HG02943 (cell line): ENCODE results near the gene ADAM8.
"Not testable (repeated sequence)": the region's sequence is repeated elsewhere in the genome, so short reads cannot be mapped to it uniquely, and the experiment has no call there.

Experiments
- ATAC-seq: cut with Tn5 transposase; IDR thresholded peaks from one replicate; pipeline ENCODE4 v1.9.1; 2021; ENCODE audit warnings: mild to moderate bottlenecking, low read depth, moderate library complexity; ENCODE audit not compliant: unreplicated experiment

The ADAM8 gene

DNA sequence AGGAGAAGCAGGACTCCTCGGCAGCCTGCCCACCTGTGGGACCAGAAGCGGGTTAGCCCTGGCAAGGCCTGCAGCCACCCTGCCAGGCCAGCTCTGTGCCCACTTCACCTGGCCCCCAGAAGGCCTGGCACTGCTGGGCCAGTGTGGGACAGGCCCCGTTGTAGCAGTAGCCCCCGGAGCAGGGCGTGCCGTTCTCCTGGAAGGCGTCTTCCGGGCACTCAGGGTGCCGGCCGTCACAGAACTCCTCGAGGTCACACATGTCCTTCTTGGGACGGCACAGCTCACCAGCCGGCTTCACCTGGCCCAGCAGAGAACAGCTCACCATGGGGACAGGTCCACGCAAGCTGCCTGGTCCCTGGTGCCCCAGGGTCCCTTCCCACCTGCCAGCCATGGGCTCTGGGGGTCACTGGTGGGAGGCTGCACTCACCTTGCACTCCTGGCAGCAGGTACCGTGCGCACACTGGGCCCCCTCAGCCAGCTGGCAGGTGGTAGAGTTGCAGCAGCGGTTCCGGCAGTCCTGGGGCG, 5.8 kb downstream of the ADAM8 start:
- no peak for ATAC-seq

DNA sequence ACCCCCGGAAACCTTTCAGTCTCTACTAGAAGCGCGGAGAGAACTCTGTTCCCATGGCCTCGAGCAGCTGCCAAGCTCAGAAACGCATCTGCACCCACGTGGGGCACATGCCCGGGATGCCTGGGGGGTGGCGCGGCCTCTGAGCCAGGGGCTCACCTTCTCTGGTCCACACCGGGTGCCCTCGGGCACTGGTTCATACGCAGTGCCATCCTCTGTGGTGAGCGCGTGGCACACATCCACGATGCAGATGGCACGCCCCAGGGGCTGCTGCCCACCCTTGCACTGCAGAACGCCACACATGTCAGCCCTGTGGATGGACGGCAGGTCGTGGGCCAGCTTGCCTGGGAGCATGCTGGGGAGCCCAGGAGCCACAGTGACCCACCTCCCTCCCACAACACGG, 6.5 kb downstream of the ADAM8 start:
- no peak for ATAC-seq

DNA sequence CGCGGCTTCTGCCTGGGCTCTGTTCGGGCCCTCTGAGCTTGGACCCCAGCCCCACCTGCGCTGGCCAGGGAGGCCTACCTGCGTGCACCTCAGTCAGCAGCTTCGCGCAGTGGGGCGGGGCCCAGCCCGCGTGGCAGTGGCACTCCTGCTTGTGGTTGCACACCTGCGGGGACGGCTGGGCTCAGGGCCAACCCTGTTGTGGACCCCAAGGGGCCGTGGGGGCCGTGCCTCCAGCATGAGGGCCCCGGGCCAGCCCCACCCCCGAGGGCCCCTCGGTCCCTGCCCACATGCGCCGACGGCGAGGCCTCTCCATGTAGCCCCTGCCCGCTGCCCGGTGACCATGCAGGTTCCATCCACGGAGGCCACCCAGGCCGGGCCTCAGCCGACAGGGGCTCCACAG, 7.3 kb downstream of the ADAM8 start:
- ATAC-seq: no peak

DNA sequence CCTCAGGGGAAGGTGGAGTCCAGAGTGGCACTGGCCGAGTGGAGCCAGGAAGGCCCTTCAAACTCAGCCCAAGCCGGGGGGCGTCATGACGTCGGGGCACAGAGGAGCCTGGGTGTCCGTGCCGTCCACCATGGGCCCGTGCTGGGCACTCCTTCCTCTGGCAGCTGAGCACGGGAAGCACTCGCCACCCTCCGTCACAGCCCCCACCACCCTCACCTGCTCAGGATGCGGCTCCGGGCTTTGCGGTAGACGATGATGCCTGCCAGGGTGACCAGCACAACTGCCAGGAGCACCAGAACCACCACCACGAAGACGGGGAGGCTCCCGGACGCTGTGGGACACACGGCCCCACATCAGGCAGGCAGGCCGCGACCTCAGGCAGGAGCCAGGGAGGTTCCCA, 8.1 kb downstream of the ADAM8 start:
- no peak for ATAC-seq

DNA sequence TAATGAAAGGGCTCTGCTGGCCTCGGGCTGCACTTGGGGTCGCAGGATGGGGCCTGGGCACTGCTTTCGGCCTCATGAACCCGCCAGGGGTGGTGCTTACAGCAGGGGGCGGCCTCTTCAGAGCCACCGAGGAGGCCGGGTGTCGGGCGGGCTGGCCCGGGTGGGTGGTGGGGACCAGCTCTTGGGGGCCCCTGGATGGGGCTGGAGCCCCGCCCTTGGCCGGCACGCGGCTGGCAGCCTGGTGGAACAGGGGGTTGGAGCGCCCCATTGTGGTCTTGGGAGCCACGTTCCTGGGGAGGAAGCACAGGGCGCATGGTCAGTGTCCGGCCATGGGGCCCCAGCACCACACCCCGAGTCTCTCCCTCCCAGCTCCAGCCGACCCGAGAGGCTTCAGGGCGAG, 8.8 kb downstream of the ADAM8 start:
- ATAC-seq: no peak

DNA sequence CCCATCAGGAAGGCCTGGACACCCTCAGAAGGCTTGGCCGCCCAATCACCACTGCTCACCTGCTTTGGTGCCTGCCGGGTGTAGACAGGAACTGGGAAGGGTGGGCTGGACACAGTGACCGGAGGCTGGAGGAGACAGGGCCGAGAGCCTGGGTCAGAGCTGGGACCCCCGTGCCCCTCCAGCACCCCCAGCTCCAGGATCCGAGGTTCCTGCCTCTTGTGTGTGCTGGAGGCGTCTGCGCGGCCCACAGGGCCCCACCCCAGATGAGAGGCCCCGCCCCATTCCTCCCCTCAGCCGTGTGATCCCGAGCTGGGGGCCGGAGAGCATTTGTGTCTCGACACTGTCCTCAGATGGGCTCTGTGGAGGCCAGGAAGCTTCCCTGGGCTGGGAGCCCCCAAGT, 9.4 kb downstream of the ADAM8 start:
- ATAC-seq: no peak

DNA sequence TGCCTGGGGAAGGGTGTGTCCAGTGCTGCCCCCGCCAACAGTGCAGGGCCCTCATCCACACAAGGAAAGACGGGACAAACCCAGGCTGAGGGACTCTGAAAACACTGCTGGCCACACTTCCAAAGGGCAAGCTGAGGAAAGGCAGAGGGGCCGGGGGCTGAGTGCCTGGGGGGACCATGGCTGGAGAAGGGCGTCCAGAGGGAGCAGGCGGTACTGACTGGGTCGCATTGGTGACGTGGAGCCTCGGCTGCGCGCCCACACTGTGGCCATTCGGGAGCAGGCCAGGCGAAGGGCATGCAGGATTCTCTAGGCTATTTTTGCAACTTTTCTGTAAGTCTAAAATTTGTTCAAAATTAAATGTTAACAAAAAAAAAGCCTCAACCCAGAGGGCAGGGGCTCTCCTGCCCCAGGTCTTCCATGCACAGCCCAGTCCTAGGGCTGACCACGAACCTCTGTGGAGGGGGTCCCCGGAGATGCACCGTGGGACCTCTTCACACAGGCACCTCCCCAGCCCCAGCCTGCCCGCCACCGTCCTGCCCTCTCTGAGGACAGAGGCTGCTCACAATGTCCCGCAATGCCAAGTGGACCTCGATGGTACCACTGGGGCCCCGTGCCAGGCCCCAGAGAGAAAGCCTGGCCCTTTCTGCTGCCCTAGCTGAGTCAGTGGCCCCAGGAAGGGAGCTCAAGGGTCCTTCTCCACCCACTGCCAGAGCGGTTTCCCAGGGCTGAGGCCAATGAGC, 10.4 kb downstream of the ADAM8 start:
- ATAC-seq: no peak

DNA sequence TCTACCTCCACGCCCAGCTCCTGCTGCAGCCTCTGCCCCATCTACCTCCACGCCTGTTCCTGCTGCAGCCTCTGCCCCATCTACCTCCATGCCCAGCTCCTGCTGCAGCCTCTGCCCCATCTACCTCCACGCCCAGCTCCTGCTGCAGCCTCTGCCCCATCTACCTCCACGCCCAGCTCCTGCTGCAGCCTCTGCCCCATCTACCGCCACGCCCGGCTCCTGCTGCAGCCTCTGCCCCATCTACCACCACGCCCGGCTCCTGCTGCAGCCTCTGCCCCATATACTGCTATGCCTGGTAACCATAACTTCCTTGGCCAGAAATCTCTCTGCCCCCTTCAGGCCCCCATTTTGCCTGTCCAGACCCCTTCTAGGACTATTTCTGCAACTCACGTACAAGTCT, 11.6 kb downstream of the ADAM8 start:
- ATAC-seq: not testable (repeated sequence)

DNA sequence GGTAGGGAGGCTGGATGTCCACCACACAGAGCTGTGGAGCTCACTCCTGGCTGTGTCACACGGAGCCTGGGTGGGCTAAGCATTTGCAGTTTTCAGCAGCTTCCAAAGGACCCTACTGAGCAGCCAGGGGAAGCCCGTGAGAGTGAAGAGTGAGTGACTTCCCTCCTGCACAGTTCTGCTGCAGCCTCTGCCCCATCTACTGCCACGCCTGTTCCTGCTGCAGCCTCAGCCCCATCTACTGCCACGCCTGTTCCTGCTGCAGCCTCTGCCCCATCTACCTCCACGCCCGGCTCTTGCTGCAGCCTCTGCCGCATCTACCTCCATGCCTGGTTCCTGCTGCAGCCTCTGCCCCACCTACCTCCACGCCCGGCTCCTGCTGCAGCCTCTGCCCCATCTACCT, 12.2 kb downstream of the ADAM8 start:
- ATAC-seq: no peak

DNA sequence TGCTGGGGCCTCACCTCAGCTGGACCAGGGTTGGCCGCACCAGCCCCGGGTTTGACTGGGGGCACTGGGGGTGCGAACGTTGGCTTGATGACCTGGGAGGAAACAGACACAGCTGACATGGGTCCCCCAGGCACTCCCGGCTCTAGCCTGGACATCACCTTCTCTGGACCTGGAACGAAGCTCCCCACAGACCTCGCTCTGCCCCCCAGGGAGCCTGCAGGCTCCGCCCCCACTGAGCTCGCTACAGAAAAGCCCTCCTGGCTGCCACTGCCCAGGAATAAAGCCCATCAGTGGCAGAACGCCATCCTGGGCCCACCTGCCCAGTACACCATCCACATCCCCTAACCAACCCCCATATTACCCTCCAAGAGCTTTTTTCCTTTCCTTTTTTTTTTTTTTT, 13.0 kb downstream of the ADAM8 start:
- ATAC-seq: no peak

DNA sequence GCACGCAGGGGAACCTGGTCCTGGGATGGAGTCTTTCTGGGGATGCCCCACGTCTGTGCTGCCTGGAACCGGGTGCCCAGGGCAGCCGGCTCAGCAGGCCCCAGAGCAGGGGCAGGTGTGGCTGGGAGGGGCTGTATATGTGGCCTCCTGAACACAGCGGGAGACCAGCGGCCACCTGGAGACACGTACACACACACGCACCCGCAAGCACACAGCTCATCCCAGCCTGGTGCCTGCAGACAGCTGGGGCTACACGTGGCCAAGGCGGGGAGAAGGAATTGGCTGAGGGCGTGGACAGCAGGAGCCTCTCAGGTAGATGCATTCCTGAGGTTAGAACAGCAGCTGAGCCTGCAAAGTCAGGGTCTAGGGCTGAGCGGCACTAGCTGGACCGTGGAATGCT, 14.0 kb downstream of the ADAM8 start:
- no peak for ATAC-seq

DNA sequence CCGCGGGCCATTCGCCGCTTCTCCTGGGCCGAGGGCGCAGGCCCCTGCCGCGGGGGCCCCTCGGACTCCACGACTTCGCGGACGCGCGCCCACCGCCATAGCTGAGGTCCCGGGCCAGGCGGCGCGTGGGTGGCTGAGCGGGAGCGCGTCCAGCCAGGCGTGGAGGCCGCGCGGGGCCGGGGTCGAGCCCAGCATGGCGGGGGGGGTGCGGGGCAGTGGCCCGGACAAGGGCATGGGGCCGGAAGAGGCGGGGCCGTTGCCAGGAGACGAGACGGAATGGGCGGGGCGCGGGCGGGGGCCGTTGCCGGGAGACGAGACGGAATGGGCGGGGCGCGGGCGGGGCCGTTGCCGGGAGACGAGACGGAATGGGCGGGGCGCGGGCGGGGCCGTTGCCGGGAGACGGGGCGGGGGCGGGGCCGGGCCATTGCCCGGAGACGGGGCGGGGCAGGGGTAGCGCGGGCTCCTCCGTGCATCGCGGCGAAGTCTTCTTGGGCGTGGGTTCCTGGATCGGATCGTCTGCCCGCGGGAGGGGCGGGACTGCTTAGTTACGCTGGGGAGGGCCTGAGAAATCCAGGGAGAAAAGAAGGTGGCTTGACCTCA, 14.8 kb downstream of the ADAM8 start:
- peak; percentile 42 for ATAC-seq

DNA sequence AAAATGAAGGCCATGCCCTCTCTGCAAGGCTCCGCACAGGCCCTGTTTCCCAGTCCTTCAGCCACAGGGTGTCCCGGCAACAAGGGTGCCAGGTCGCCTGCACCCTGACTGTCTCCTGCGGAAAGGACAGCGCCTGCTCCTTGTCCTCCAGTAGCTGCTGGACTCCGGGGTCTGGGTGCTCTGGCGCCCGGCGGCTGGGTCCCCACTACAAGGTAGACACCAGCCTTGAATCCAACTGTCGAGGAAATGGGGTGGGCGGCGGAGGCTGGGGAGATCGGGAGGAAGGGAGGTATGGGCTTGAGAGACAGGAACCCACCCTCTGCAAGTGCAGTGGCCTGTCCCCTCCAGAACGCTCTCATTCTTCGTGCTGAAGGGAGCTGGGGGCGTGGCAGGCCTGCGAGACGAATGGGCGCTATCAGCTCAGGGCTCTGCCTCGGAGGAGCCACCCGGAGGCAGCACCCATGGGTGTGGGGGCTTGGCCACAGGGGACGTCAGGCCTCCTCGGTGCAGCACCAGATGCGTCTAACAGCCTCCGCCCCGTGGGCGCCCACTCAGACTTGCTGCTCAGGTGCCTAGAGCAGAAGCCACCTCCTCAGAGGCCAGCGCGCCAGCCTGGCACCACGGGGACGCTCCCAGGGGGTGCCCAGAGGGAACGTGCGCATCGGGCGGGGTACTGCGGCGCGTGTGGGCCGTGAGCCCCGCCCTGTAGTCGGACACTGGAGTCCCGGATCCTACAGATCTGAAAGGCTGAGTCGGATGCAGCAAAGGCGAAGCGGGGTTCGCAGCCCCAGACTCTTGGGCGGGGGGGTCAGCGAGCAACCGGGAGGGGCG, 15.6 kb downstream of the ADAM8 start:
- ATAC-seq: peak; percentile 35

DNA sequence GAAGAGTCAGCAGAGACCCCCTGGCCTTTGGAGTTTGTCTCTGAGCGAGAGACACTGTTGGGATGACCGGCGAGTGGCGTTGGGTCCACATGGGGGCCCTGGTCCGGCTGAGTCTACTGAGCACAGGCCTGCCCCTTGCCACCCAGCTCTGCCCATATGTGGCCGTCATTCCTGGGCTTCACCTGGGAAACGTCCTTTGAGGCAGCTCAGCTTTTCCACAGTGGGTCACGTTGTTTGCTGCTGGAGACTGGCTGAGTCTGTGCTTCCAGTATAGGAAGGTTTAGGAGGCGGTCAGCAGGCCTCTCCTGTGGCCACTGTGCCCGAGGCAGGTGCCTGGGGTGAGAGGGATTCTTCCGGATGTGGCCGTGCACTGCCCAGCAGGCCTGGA, 17.1 kb downstream of the ADAM8 start:
- no peak for ATAC-seq

DNA sequence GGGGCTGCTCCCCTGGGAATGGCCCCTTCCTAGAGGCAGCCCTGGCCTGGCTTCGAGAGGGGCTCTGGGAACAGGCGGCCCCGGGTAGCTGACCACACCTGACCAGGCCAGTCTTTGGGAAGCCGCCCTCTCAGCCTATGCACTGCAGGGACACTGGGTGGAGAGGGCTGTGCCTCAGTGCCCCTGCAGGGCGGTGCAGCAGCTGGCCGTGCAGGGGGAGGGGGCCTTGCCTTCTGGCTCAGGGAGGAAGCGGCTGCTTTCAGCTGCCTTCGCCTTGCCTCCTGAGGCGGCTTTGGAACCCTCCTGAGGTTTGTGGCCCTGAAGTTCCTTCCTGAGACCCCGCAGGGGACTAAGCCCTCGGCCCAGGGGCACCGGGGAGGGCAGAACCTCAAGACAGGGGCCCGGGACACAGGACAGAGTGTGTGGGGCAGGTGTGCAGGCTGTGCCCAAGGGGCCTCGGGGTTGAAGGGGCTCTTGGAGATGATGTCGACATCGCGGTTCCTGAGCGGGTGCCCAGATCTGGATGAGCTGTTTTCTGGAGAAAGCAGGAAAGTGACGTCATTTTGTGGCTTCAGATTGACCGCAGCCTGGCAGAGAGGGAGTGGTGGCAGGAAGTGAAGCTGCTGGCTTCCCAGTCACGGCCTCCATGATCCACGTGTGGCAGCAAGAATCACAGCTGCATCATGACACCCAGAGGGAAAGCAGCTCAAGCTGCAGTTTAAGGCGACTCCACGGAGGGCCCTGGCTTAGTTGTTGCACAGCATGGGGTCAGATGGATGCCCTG, 17.7 kb downstream of the ADAM8 start:
- ATAC-seq: no peak

DNA sequence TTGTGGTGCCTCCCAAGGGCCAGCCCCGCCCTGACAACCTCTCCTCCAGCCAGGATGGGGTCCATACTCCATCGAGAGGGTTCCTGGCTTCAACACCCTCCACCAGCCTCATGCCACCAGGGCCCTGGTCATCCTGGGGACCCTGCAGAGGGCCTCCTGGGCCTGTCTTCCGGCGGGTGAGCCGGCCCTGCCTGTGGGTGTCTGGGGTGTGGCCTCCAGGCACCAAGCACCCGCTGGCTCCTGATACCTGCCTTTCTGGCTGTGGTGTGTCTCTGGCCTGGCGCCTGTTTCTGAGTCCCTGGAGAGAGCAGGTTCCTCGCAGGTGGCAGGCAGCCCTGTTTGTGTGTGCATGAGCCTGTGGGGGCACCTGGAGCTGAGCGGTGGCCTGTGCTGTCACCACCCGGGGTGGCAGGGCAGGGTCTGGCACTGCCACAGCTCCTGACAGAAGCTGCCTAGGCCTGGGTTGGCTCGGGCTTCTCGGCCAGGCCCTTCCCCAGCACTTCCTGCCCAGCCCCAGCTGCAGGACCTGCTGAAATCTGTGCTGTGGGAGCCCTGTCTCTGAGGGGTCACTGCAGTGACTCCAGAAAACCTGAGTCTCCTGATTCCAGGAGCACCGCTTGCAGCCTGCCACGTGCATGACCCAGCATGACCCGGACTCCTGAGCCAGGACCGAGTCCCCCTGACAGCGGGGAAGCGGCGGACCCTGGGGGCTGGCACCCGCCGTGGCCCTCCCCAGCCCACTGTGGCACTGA, 18.4 kb downstream of the ADAM8 start:
- ATAC-seq: no peak

DNA sequence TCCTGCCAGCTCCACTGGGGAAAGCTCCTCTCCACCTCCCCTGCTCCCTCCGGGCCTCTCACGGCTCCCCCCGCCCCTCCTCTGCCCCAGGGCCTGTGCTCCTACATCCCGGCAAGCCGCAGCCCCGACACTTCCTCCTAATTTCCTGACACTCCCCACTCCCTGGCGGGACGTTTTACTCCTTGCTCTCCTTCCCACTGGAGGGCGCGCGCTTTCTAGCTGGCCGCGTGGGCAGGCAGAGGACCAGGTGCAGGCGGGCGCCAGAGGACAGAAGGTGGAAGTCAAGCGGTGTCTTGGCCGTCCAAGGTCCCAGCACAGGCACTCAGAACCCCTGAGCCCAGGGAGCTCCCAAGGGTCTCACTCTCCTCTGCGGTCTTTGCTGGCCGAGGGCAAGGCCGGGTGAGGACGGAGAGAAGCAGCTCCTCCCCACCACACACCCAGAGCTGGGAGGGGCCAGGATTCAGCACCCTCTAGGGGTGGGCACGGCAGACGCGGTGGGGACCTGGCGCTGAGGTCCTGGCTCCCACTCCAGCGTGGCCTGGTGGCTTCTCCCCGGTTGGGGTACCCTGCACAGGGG, 19.1 kb downstream of the ADAM8 start:
- no peak for ATAC-seq

DNA sequence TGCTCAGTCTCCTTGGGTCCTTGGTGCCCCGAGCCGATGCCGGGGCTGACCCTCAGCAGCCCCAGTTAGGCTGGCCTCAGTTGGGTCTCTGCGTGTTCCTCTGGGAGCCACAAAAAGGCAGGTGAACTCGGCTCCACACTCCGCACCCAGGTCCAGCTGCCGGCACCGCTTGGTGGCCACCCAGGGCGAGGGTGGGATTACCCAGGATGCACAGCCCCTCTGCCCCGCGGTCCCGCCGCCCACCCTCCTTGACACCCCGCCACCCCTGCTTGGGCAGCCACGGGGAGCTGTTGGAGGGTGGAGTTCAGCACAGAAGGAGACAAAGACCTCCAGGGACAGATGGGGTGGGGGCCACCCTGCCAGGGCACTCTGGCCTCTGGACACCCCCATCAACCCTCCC, 21.3 kb downstream of the ADAM8 start:
- no peak for ATAC-seq

DNA sequence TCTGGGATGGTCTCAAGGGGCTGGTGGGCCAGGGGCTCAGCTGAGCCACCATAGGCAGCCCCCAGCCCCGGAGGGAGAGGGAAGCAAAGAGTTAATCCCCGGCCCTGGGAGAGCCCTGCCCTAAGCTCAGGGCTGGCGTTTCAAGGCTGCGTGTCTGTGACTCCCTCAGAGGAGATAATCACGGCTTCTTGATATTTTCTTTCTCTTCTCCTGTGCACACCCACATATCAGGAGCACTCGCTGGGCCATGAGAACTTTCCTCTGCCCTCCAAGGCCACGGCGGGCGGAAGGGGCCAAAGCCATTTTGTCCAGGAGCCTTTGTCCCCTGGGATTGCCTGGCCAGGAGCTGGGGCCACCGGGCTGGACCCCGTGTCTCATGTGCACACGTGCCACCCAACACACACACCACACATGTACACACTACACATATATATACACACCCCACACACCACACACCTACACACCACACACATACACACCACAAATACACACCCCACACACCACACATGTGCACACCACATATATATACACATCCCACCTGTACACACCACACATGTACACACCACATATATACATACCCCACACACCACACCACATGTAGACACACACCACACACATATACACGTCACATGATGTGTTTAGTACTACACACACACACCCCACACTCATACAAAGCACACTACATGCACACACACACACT, 22.1 kb downstream of the ADAM8 start:
- no peak for ATAC-seq
